Vagina (tissue), 2 donors: ENCODE data around the gene CRYGS.
"Not testable (repeated sequence)": the region's sequence is repeated elsewhere in the genome, so short reads cannot be mapped to it uniquely, and the experiment has no call there.

Experiments
- POLR2A ChIP-seq, 2 donors: fragments of 450-650 bp; IDR thresholded peaks; one replicate each; pipeline ENCODE4 v1.6.1; 2017; ENCODE audit warnings: antibody characterized with exemption in 2 of 2, mild to moderate bottlenecking in 2 of 2, moderate library complexity in 2 of 2
- POLR2AphosphoS5 ChIP-seq, 2 donors: sonication (generic); formaldehyde crosslinking; IDR thresholded peaks; one replicate each; pipeline ENCODE4 v1.9.0; 2017; ENCODE audit warnings: antibody characterized with exemption in 2 of 2, mild to moderate bottlenecking in 2 of 2, low read depth in 1 of 2; ENCODE audit not compliant: insufficient read depth in 1 of 2
- TF ChIP-seq, protein P1 (sequence below), 3 experiments: fragments of 450-650 bp in 2 of 3; fragments of 200-600 bp in 1 of 3; sonication (generic) in 1 of 3; IDR thresholded peaks; one replicate each; pipeline ENCODE4 v1.5.1; 2017 to 2019; ENCODE audit warnings: antibody characterized with exemption in 3 of 3, mild to moderate bottlenecking in 2 of 3, moderate library complexity in 2 of 3

DNA sequence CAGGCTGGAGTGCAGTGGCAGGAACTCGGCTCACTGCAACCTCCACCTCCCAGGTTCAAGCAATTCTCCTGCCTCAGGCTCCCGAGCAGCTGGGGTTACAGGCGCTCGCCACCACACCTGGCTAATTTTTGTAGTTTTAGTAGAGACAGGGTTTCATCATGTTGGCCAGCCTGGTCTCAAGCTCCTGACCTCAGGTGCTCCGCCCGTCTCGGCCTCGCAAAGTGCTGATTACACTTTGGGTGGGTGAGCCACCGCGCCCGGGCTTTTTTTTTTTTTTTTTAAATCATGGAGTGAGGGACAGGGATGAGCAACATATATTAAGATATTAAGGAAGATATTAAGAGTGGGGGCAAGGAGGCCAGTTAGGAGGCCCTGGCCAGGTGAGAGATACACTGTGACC is 25.2 kb upstream of the CRYGS start:
- TF ChIP-seq, protein P1, sequence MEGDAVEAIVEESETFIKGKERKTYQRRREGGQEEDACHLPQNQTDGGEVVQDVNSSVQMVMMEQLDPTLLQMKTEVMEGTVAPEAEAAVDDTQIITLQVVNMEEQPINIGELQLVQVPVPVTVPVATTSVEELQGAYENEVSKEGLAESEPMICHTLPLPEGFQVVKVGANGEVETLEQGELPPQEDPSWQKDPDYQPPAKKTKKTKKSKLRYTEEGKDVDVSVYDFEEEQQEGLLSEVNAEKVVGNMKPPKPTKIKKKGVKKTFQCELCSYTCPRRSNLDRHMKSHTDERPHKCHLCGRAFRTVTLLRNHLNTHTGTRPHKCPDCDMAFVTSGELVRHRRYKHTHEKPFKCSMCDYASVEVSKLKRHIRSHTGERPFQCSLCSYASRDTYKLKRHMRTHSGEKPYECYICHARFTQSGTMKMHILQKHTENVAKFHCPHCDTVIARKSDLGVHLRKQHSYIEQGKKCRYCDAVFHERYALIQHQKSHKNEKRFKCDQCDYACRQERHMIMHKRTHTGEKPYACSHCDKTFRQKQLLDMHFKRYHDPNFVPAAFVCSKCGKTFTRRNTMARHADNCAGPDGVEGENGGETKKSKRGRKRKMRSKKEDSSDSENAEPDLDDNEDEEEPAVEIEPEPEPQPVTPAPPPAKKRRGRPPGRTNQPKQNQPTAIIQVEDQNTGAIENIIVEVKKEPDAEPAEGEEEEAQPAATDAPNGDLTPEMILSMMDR (IDR thresholded peaks at IDR 0.05): not testable (repeated sequence)
- TF ChIP-seq POLR2A (IDR thresholded peaks at IDR 0.05); POLR2AphosphoS5 (IDR thresholded peaks at IDR 0.05; ENCODE audit: insufficient read depth in 1 of 2, low read depth in 1 of 2): not testable (repeated sequence)
